Stimulated activated CD8-positive, alpha-beta memory T cell treated with anti-CD3 and anti-CD28 coated beads, Interleukin-15, amount 100 ng/mL, for 4 hours (primary cell): ENCODE measurements around the gene SPATA1.

Source experiments
- DNase-seq, 2 donors: peaks; one replicate each; pipeline ENCODE4 v3.0.0-alpha.2; 2020; ENCODE audit warnings: low read depth in 2 of 2

The SPATA1 gene

DNA sequence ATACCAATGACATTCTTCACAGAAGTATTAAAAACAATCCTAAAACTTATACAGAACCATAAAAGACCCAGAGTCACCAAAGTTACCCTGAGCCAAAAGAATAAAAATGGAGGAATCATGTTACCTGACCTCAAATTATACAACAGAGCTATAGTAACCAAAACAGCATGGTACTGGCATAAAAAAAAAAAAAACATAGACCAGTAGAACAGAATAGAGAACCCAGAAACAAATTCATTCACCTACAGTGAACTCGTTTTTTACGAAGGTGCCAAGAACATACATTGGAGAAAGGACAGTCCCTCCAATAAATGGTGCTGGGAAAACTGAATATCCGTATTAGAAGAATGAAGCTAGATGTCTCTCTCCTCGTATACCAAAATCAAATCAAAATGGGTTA lies 2.8 kb downstream of the SPATA1 start:
- DNase-seq = no peak

GRCh38 chr1:84510165-84510564 lies 4.0 kb downstream of the SPATA1 start:
- no peak for DNase-seq

DNA sequence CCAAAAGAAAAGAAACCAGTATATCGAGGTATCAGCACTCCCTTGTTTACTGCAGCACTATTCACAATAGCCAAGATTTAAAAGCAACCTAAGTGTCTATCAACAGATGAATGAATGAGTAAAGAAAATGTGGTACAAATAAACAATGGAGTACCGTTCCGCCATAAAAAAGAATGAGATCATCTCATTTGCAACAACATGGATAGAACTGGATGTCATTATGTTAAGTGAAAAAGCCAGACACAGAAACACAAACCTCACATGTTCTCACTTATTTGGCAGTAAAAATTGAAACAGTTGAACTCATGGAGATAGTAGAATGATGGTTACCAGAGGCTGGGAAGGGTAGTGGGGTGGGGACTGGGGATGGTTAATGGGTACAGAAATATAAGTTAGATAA lies 4.5 kb downstream of the SPATA1 start:
- DNase-seq = no peak

DNA sequence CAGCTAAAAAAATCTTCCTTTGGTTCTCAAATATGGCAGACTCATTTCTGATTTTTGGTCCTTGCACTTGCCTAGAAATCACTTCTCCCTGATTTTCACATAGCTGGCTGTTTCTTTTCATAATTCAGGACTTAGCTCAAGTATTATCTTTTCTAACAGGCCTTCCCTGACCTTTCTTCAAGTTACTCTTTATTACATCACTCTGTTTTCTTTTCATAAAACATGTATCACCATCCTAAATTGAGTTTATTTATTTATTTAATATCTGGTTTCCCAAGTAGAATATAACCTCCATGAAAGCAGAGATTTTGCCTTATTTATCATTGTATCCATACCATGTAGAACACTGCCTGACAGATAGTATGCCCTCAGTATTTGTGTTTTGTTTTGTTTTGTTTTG lies 18.4 kb downstream of the SPATA1 start:
- DNase-seq = no peak

- DNase-seq = no peak
These were observed 19.6 kb downstream of the SPATA1 start for GRCh38 chr1:84525779-84526178.

GRCh38 chr1:84538599-84538998 lies 32.4 kb downstream of the SPATA1 start:
- DNase-seq = no peak

DNA sequence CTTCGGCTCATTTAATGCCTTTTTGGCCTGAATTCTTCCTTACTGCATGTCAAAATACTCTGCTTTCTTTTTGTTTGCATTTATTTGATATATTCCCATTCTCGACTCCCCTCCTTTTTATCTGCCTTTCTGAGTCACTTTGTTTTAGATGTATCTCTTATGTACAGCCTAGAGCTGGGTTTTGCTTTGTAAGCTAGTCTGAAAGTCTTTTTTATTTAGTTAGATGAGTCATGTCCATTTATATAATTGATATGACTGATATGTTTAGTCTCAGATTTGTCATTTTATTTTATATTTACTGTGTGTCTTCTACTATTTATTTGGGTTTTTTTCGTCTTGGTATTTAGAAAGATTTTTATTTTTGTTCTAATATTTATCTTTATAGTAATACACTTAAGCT lies 33.8 kb downstream of the SPATA1 start:
- no peak for DNase-seq

- no peak for DNase-seq
These were observed 34.6 kb downstream of the SPATA1 start for GRCh38 chr1:84540759-84541158.

DNA sequence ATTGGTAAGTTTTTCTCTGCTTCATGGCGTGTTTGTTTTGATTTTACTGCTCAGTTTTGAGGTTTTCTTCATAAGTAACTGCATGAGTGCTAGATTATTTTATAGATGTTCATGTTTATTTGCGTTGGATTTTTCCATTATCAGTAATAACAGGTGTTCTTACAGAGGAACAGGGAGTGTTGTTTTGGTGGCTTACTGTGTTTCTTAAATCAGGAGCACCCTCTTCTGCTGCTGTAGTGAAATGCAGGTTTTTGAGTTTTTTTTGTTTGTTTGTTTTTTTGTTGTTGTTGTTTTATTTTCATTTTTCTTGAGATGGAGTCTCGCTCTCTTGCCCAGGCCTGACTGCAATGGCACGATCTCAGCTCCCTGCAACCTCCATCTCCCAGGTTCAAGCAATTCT lies 35.5 kb downstream of the SPATA1 start:
- DNase-seq = no peak

DNA sequence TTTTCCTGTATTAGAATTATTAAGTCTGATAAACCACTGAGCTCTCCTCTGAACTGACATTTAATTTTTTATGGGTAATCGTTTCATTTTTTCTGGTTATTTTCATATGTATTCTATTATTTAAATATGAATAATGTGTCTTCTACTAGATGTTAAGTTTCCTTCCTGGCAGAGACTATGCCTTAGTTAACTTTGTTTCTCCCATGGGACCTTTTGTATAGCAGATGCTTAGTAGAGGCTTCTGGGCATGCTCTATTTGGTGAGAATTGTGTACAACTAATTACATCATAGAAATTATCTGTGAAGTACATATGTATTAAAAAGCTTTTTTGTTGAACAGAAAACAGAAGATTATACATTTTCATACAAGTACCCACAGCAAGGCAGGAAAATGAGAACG lies 44.6 kb downstream of the SPATA1 start:
- no peak for DNase-seq

DNA sequence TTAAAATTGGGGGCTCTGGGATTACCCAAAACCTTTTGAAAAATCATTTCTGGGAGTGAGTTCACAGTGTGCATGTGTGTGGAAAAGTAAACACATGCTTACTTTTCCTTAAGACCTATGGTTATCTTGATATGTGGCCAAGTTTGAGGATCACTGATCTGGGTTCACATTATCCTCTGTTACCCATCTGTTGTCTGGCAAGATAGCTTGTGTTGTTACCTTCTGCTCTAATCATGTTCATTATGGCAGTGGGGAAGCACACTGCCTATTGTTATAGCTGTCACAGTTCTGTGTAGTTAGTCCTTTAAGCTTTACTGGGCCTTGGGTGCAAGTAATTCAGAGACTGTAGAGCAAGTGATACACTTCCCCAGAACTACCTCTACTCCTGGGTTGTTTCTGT lies 63.0 kb downstream of the SPATA1 start:
- no peak for DNase-seq

DNA sequence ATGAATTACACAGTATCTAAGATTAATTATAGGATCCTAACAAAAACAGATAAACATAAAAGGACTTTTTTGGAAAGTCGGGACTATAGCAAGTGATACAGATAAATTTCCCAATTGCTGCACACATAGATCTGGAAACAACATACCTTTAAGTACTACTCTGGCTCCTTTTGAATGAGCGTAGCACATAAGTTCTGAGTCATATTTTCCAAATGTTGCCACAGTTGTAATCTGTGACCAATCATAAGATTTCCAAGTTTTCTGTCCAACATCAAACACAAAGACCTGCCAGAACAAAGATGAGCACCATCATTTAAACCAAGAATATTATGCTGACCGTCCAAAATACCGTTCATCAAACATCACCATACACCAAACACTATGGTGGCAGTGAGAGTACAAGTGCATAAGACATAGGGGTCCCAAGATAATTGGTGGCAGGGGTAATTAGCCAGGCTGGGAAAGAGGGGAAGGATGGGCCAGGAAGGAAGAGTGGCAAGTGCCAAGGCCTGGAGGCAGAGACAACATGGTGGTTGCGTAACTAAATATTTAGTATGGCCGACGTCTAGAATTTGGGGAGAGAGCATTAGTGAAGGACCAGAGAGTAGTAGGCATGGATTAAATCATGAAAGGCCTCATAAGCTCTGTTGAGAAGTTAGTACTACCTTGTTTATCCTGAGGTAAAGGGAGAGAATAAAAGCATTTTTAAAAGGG lies 64.4 kb downstream of the SPATA1 start:
- DNase-seq = no peak

DNA sequence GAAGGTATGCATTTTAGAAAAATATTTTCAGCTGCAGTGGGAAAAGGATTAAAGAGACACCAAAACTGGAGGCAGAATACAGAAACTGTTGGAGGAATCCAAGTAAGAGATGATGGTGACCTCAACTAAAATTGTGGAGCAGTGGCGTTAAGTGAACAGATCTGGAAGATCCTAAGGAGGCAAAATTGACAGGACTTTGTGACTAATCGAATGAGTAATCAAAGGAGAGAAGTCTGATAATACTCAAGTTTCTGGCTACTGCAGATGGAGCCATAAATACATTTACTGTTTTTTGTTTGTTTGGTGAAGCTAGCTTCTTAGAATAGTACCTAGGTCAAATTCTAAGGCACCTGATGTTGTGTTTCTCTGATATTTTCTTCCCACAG lies 65.0 kb downstream of the SPATA1 start:
- no peak for DNase-seq

DNA sequence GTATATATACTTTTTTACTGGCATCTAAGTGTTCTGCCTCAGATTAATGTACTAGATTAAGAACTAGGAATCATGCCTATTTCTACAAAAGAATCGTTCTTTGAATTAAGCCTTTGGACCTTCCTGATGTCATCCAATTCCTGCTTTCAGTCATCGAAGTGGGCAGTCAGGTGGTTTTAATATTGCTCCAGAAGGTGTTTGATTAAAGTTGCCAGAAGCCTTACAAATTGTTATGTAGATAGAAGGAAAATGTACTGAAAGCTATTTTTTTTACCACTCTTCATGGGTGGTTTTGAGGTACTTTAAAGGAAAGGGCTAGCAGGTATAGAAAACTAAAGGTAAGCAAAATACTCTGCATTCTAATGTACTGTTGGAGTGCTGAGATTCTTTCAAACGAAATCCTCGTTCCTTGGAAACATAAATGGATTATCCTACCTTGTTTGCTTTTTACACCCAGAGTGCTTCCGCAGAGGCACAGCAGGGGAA lies 67.3 kb downstream of the SPATA1 start:
- no peak for DNase-seq

DNA sequence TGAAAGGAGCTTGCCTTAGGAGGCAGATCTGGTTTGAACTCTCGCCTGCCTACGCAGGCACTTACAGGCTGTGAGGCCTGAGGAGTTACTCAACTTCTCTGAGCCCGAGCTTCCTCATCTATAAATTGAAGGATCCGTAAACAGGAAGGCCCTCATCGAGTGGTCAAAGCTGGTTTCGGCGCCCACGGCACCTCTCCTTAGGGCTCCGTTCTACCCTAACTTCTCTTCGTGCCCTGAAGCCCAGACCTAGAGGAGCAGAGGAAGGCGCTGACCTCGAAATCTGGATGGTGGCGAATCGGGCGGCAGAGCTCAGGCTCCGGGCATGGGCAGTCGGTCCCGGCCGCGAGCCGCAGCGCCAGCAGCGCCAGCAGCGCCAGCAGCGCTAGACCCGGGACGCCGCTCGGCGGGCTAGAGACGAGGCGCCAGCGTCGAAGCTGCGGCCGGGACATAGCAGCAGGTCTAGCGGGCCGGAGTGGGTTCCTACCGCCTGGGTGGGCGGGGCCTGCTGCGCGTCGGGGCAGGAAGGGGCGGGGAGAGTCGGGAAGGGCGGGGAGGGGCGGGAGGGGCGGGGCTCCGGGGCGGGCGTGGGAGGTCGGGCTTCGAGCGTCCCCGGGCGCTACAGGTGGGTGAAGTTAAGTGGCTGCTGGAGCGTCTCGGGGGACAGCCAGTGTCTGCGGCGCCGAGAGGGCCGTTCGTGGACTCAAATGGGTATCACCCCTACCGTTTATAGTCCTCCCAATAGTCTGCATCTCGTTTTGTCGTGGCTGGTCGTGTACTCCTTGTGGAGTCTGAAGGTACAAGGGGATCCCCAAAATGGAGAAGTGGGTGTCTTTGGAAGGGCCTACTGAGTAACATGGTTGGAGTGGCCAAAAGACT lies 68.0 kb downstream of the SPATA1 start, which contains the start of gene CTBS:
TSS of gene CTBS (minus strand) at position 474 of the 876 bp plus-strand sequence. CDS start at position 449, 25 bp downstream.
- DNase-seq = peak; percentile 65 to 70

GRCh38 chr1:84574936-84575335 lies 68.8 kb downstream of the SPATA1 start:
- DNase-seq = no peak

GRCh38 chr1:84581648-84582047 lies 75.5 kb downstream of the SPATA1 start:
- DNase-seq = no peak

- DNase-seq = no peak
These were observed 76.8 kb downstream of the SPATA1 start for GRCh38 chr1:84582802-84583587.

GRCh38 chr1:84583648-84584047 lies 77.5 kb downstream of the SPATA1 start:
- no peak for DNase-seq

- no peak for DNase-seq
These were observed 77.9 kb downstream of the SPATA1 start for GRCh38 chr1:84584126-84584525.

DNA sequence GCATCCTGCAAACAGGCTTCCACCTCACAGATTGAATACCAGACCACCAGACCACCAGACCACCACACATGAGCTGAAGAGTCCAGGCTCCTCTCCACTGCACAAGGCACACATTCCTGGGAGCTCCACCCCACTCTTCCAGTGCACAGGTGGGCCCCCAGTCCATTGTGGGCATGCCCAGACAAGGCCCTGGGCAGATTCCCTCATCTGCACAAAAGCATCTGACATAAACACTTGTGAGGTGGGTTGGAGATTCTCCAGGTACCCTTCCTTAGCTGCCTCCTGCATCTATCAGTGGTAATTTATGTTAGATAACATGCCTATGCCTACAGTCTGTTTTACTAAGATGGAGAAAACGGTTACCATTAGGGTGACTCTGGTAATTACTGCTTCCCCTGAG lies 79.6 kb downstream of the SPATA1 start:
- no peak for DNase-seq

DNA sequence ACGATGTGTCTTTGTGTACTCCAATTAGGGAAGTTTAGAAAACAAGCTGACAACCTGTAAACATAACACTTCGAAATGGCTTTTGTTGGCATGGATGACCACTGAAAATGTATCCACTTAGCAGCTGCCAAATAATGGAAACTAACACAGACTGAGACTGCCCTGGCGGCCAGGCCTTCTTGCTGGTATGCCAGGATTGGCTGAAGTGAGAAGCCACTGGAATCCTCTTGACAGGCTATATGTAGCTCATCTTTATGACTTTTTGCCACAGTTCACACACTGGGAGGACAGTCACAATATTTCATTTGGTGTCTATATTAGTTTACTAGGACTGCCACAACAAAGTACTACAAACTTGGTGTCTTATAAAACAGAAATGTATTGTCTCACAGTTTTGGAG lies 80.9 kb downstream of the SPATA1 start:
- DNase-seq = no peak
